Astrocyte of the cerebellum (primary cell): ENCODE results near the gene ZFYVE19.
"Not testable (repeated sequence)": the region's sequence is repeated elsewhere in the genome, so short reads cannot be mapped to it uniquely, and the experiment has no call there.

Experiments used
- DNase-seq: peaks from one replicate; pipeline ENCODE4 v3.0.0-alpha.2; 2011; ENCODE audit warnings: low read depth
- H3K4me3 ChIP-seq: 2 replicates; pipeline ENCODE4 v1.5.1; 2011; ENCODE audit warnings: mild to moderate bottlenecking, low read depth, low read length, moderate library complexity
- CTCF ChIP-seq: IDR thresholded peaks from 2 replicates; pipeline ENCODE4 v1.5.1; 2012; ENCODE audit warnings: low read length, low read depth, moderate library complexity, mild to moderate bottlenecking; ENCODE audit errors: missing control alignments
- in situ Hi-C: cut with HindIII; loops from 2 replicates; pipeline ENCODE4 v1.10.0; 2017; ENCODE audit warnings: low sequenced_read_pairs

The ZFYVE19 gene

GRCh38 chr15:40856746-40857145 is 49.9 kb downstream of the ZFYVE19 start:
- TF ChIP-seq CTCF = no peak
- H3K4me3 ChIP-seq = no peak overlapping the region
- in situ Hi-C loops = no loop called here
- DNase-seq = no peak

- H3K4me3 ChIP-seq = no peak overlapping the region
- peak; percentile 99 for TF ChIP-seq CTCF
- DNase-seq = peak; percentile 29
- in situ Hi-C loops = no loop called here
Measured at GRCh38 chr15:40857601-40858341, 50.9 kb downstream of the ZFYVE19 start.

- in situ Hi-C loops = no loop called here
- no peak overlapping the region for H3K4me3 ChIP-seq
- TF ChIP-seq CTCF = no peak
- DNase-seq = no peak
Measured at GRCh38 chr15:40858706-40859105, 51.8 kb downstream of the ZFYVE19 start.

GRCh38 chr15:40859206-40859851 is 52.4 kb downstream of the ZFYVE19 start:
- peak; percentile 50 for DNase-seq
- TF ChIP-seq CTCF = peak; percentile 85
- H3K4me3 ChIP-seq = no peak overlapping the region
- in situ Hi-C loops = no loop called here

GRCh38 chr15:40861147-40861546 is 54.3 kb downstream of the ZFYVE19 start:
- DNase-seq, in situ Hi-C loops, H3K4me3 ChIP-seq: not testable (repeated sequence)

- TF ChIP-seq CTCF = no peak
- H3K4me3 ChIP-seq = no peak overlapping the region
- DNase-seq = no peak
- in situ Hi-C loops = no loop called here
Measured at GRCh38 chr15:40863660-40864270, 56.9 kb downstream of the ZFYVE19 start.
